DOHH2 (cell line): ENCODE results near the gene NR1H4.

ENCODE experiments used
- H3F3A ChIP-seq: fragments of 200-600 bp; sonication (generic), shearing (Covaris generic); 2 replicates; pipeline ENCODE4 v1.6.0; 2016; ENCODE audit warnings: antibody characterized with exemption, mild to moderate bottlenecking; ENCODE audit not compliant: control insufficient read depth, insufficient read depth
- H3K27ac ChIP-seq: fragments of 200-600 bp; sonication (generic); 2 replicates; pipeline ENCODE4 v1.5.1; 2014; ENCODE audit warnings: low read depth, mild to moderate bottlenecking, low read length, moderate library complexity
- H3K27me3 ChIP-seq: fragments of 200-600 bp; sonication (generic); 2 replicates; pipeline ENCODE4 v1.6.1; 2014; ENCODE audit warnings: mild to moderate bottlenecking, low read length, mixed read lengths; ENCODE audit not compliant: control insufficient read depth
- H3K36me3 ChIP-seq: fragments of 200-600 bp; sonication (generic); 2 replicates; pipeline ENCODE4 v1.6.1; 2014; ENCODE audit warnings: mild to moderate bottlenecking, low read length, moderate library complexity, mixed read lengths; ENCODE audit not compliant: control insufficient read depth
- H3K4me1 ChIP-seq: fragments of 200-600 bp; sonication (generic); 2 replicates; pipeline ENCODE4 v1.6.1; 2014; ENCODE audit warnings: mild to moderate bottlenecking, low read length, mixed read lengths; ENCODE audit not compliant: control insufficient read depth
- H3K4me2 ChIP-seq: fragments of 200-600 bp; sonication (generic); 2 replicates; pipeline ENCODE4 v1.6.0; 2014; ENCODE audit warnings: mild to moderate bottlenecking, low read length, moderate library complexity
- H3K4me3 ChIP-seq: fragments of 200-600 bp; sonication (generic); 2 replicates; pipeline ENCODE4 v1.5.1; 2014; ENCODE audit warnings: mild to moderate bottlenecking, low read length, mixed read lengths
- H3K79me2 ChIP-seq: fragments of 200-600 bp; sonication (generic); 2 replicates; pipeline ENCODE4 v1.6.1; 2014; ENCODE audit warnings: mild to moderate bottlenecking, low read length, mixed read lengths; ENCODE audit not compliant: control insufficient read depth
- H3K9me2 ChIP-seq: fragments of 200-600 bp; sonication (generic); replicated peaks from 2 replicates; pipeline ENCODE4 v1.6.1; 2014; ENCODE audit warnings: mild to moderate bottlenecking, low read length, mixed read lengths; ENCODE audit not compliant: control insufficient read depth
- H3K9me3 ChIP-seq: fragments of 200-600 bp; sonication (generic); 2 replicates; pipeline ENCODE4 v1.6.1; 2014; ENCODE audit warnings: antibody characterized with exemption, low read length, mixed read lengths; ENCODE audit not compliant: control insufficient read depth, insufficient read depth
- H4K20me1 ChIP-seq: fragments of 200-600 bp; sonication (generic); 2 replicates; pipeline ENCODE4 v1.6.0; 2014; ENCODE audit warnings: low read depth, mild to moderate bottlenecking, antibody characterized with exemption, low read length, moderate library complexity; ENCODE audit not compliant: control insufficient read depth, insufficient read depth
- EZH2phosphoT487 ChIP-seq: fragments of 200-600 bp; sonication (generic); IDR thresholded peaks from 2 replicates; pipeline ENCODE4 v1.6.1; 2017; ENCODE audit warnings: borderline replicate concordance, mild to moderate bottlenecking, antibody characterized with exemption, low read length, moderate library complexity, mixed read lengths
- TF ChIP-seq, protein P1 (sequence below): fragments of 200-600 bp; sonication (generic); IDR thresholded peaks from one replicate; pipeline ENCODE4 v1.5.1; 2014; ENCODE audit warnings: antibody characterized with exemption, mild to moderate bottlenecking, low read depth, low read length; ENCODE audit not compliant: poor library complexity, severe bottlenecking

NR1H4 gene

DNA sequence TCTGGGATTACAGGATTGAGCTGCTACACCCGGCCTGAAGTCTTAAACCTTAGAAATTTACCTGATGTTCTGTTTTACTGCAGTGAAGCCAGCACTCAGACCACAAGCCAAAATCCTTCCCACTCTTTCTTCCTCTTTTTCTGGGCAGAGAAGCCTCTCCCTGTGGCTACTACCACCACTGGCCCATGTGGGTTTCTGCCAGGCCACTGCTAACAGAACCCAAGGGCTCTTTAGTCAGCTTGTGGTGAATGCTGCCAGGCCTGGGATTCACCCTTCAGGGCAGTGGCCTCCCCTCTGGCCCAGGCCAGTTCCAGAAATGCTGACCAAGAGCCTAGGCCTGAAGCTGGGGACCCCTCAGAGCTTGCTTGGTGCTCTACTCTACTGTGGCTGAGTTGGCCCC is 135.1 kb downstream of the NR1H4 start:
- no peaks in the 10 kb centered on the region for H3K79me2 ChIP-seq
- TF ChIP-seq, protein P1, sequence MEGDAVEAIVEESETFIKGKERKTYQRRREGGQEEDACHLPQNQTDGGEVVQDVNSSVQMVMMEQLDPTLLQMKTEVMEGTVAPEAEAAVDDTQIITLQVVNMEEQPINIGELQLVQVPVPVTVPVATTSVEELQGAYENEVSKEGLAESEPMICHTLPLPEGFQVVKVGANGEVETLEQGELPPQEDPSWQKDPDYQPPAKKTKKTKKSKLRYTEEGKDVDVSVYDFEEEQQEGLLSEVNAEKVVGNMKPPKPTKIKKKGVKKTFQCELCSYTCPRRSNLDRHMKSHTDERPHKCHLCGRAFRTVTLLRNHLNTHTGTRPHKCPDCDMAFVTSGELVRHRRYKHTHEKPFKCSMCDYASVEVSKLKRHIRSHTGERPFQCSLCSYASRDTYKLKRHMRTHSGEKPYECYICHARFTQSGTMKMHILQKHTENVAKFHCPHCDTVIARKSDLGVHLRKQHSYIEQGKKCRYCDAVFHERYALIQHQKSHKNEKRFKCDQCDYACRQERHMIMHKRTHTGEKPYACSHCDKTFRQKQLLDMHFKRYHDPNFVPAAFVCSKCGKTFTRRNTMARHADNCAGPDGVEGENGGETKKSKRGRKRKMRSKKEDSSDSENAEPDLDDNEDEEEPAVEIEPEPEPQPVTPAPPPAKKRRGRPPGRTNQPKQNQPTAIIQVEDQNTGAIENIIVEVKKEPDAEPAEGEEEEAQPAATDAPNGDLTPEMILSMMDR = no peak
- TF ChIP-seq EZH2phosphoT487 = no peak
- no peak overlapping the region for H3K4me3 ChIP-seq
- H3K9me3 ChIP-seq = no peaks in the 10 kb centered on the region
- no peaks in the 10 kb centered on the region for H4K20me1 ChIP-seq
- H3K9me2 ChIP-seq = no peaks in the 10 kb centered on the region
- H3K4me2 ChIP-seq = no peak overlapping the region
- no peaks in the 10 kb centered on the region for H3K27me3 ChIP-seq
- no peak overlapping the region for H3K27ac ChIP-seq
- no peaks in the 10 kb centered on the region for H3F3A ChIP-seq
- H3K4me1 ChIP-seq = peaks cover 4% of the 10 kb centered on the region; the same call in 1 of the 2 replicates
- H3K36me3 ChIP-seq = no peaks in the 10 kb centered on the region

DNA sequence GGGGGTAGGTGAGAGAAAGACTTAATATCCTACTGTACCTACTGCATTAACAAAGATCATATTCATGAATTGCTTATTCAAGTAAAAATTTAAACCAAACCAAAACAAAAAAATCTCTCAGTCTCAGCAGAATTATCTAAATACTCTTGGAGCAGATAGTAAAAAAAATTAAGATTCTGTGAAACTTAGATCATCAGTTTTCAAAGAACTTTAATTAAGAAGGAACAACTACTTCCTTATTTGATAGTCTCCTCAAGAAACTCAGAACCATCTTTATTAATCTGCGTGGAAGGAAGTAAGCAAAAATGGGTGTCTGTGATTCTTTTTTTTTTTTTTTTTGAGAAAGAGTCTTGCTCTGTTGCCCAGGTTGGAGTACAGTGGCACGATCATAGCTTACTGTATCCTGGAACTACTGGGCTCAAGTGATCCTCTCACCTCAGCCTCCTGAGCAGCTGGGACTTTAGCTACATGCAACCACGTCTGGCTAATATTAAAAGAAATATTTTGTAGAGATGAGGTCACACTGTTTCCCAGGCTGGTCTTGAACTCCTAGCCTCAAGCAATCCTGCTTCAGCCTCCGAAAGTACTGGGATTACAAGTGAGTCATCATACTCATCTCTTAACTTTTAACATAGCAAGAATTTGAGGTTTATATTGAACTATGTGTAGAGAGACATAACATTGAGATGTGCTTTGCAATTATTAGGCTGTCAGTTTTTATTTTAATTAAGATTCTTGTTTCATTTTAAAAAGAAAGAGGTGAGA is 137.2 kb downstream of the NR1H4 start:
- Histone ChIP-seq H3K36me3 (no peaks in the 10 kb centered on the region), H3K27me3 (no peaks in the 10 kb centered on the region), H3K4me3 (no peak overlapping the region), H3K79me2 (no peaks in the 10 kb centered on the region), H3K4me1 (peaks cover 4% of the 10 kb centered on the region; the same call in 1 of the 2 replicates), H3F3A (no peaks in the 10 kb centered on the region), H3K4me2 (no peak overlapping the region), H4K20me1 (no peaks in the 10 kb centered on the region), H3K9me2 (no peaks in the 10 kb centered on the region), H3K27ac (no peak overlapping the region), H3K9me3 (no peaks in the 10 kb centered on the region)
- no peak for TF ChIP-seq EZH2phosphoT487

DNA sequence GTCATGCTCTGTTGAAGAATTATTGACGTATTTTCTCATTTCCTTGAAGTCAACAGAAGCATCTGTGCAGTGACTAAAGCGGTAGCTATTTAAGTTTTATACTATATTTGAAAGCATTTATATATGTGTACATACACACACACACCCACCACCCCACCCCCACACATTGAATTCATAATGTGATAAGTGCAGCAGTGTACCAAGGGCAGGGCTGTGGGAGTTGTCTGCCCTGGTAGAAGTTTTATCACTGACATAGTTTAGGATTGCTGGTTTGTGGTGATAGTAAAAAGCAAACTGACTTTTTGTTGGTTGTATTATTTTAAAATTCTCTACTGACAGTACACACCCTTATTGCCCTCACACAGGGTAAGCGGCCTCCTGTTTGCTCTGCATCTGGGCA is 138.9 kb downstream of the NR1H4 start:
- Histone ChIP-seq H3K36me3 (no peaks in the 10 kb centered on the region), H3F3A (no peaks in the 10 kb centered on the region), H3K4me3 (no peak overlapping the region), H3K4me2 (no peak overlapping the region), H3K9me2 (no peaks in the 10 kb centered on the region), H4K20me1 (no peaks in the 10 kb centered on the region), H3K27me3 (no peaks in the 10 kb centered on the region), H3K79me2 (no peaks in the 10 kb centered on the region), H3K4me1 (peaks cover 4% of the 10 kb centered on the region; the same call in 1 of the 2 replicates), H3K9me3 (no peaks in the 10 kb centered on the region), H3K27ac (no peak overlapping the region)
- TF ChIP-seq, protein P1 = no peak
- TF ChIP-seq EZH2phosphoT487 = no peak
